ENCODE measurements around the gene UBXN6. TPM values are rescaled to one million over a fixed set of nuclear protein-coding genes. Genes with fewer than 3 reads are reported as not detected.

The UBXN6 gene
- total RNA-seq, 1 donor from 2014 or later = 127 TPM

- DNase-seq = no peak
- intact Hi-C loops (cut with micrococcal nuclease) = no loop called here
- ATAC-seq = no peak
These were observed 34.0 kb downstream of the UBXN6 start for GRCh38 chr19:4423416-4424126.

- ATAC-seq = no peak
- DNase-seq = no peak
- intact Hi-C loops (cut with micrococcal nuclease) = no loop called here
These were observed 41.3 kb downstream of the UBXN6 start for GRCh38 chr19:4416268-4416667.

GRCh38 chr19:4415352-4415751 lies 42.2 kb downstream of the UBXN6 start:
- DNase-seq (no peak), ATAC-seq (peak; percentile 22)
- intact Hi-C loops (cut with micrococcal nuclease) = no loop called here

- intact Hi-C loops (cut with micrococcal nuclease) = no loop called here
- ATAC-seq = peak; percentile 21
- no peak for DNase-seq
These were observed 42.7 kb downstream of the UBXN6 start for GRCh38 chr19:4414800-4415321.

GRCh38 chr19:4414144-4414799 lies 43.3 kb downstream of the UBXN6 start:
- ATAC-seq (peak; percentile 56), DNase-seq (no peak)
- intact Hi-C loops (cut with micrococcal nuclease) = no loop called here

- intact Hi-C loops (cut with micrococcal nuclease) = no loop called here
- ATAC-seq (no peak), DNase-seq (no peak)
These were observed 44.0 kb downstream of the UBXN6 start for GRCh38 chr19:4413588-4413987.

- DNase-seq (no peak), ATAC-seq (no peak)
- intact Hi-C loops (cut with micrococcal nuclease) = no loop called here
These were observed 48.3 kb downstream of the UBXN6 start for GRCh38 chr19:4409123-4409933.

- ATAC-seq (no peak), DNase-seq (no peak)
- intact Hi-C loops (cut with micrococcal nuclease) = no loop called here
These were observed 51.0 kb downstream of the UBXN6 start for GRCh38 chr19:4406626-4407025.

GRCh38 chr19:4405977-4406376 lies 51.6 kb downstream of the UBXN6 start:
- no peak for ATAC-seq
- intact Hi-C loops (cut with micrococcal nuclease) = no loop called here

GRCh38 chr19:4403005-4403761 lies 54.4 kb downstream of the UBXN6 start:
- DNase-seq = no peak
- intact Hi-C loops (cut with micrococcal nuclease) = no loop called here
- no peak for ATAC-seq

More at GRCh38 chr19:4405977-4406376, 51.6 kb downstream of the UBXN6 start:
- no peak for DNase-seq

- peak; percentile 99 for DNase-seq
- ATAC-seq = peak; percentile 95
- intact Hi-C loops (cut with micrococcal nuclease) = no loop called here
These were observed 55.2 kb downstream of the UBXN6 start, which contains the start of gene CHAF1A for GRCh38 chr19:4402171-4403004. Gene CHAF1A, plus strand, starts transcription at chr19:4402640. Its CDS starts 123 bp downstream, at chr19:4402763.

GRCh38 chr19:4401769-4402170 lies 55.8 kb downstream of the UBXN6 start:
- ATAC-seq (no peak), DNase-seq (no peak)
- intact Hi-C loops (cut with micrococcal nuclease) = no loop called here

GRCh38 chr19:4400135-4400936 lies 57.3 kb downstream of the UBXN6 start, which contains the start of gene SH3GL1:
Gene SH3GL1, minus strand, starts transcription at chr19:4400547. Its CDS starts 179 bp downstream, at chr19:4400368.
- peak; percentile 95 for DNase-seq
- intact Hi-C loops (cut with micrococcal nuclease) = no loop called here
- peak; percentile 73 for ATAC-seq

- ATAC-seq (peak; percentile 17), DNase-seq (no peak)
- intact Hi-C loops (cut with micrococcal nuclease) = no loop called here
These were observed 57.8 kb downstream of the UBXN6 start for GRCh38 chr19:4399812-4400134.

- DNase-seq = no peak
- ATAC-seq = no peak
- intact Hi-C loops (cut with micrococcal nuclease) = no loop called here
These were observed 60.4 kb downstream of the UBXN6 start for GRCh38 chr19:4396949-4397783.

Measured in left ventricle myocardium superior (tissue), 1 donor.